Inflammatory macrophage (primary cell): ENCODE measurements around the gene INO80D.
"Not testable (repeated sequence)": the region's sequence is repeated elsewhere in the genome, so short reads cannot be mapped to it uniquely, and the experiment has no call there.

Experiments
- DNase-seq, 2 donors: peaks; one replicate each; pipeline ENCODE4 v3.0.0-alpha.2; 2020 to 2022
- total RNA-seq, 18 experiments: gene quantifications; one replicate each; lab custom pipeline; 2026; ENCODE audit warnings: mixed read lengths in 6 of 18, inconsistent platforms in 2 of 18; lab: John Stamatoyannopoulos, UW

INO80D gene
- total RNA-seq = 24.1 to 160 (median 57.1) reads per million in 18 experiments

- peak; percentile 82 to 85 for DNase-seq
These were observed at the start of gene INO80D for GRCh38 chr2:206085742-206086445. TSS of gene INO80D (minus strand) at chr2:206086174. CDS start at chr2:206063016, 23,158 bp downstream.

- no peak for DNase-seq
These were observed 41.7 kb upstream of the INO80D start for GRCh38 chr2:206127656-206128055.

- DNase-seq = no peak
These were observed 39.9 kb upstream of the INO80D start for GRCh38 chr2:206125901-206126300.

GRCh38 chr2:206122569-206122968, 36.6 kb upstream of the INO80D start:
- DNase-seq = not testable (repeated sequence)

GRCh38 chr2:206116278-206116677, 30.3 kb upstream of the INO80D start:
- no peak for DNase-seq

- DNase-seq = no peak
These were observed 29.1 kb upstream of the INO80D start for GRCh38 chr2:206115026-206115578.

GRCh38 chr2:206112846-206113547, 27.0 kb upstream of the INO80D start:
- DNase-seq = peak in 1 of 2 donors; percentile 1

- DNase-seq = no peak
These were observed 26.1 kb upstream of the INO80D start for GRCh38 chr2:206112108-206112507.

GRCh38 chr2:206108713-206109112, 22.7 kb upstream of the INO80D start:
- DNase-seq = no peak

GRCh38 chr2:206105541-206105940, 19.6 kb upstream of the INO80D start:
- no peak for DNase-seq

- no peak for DNase-seq
These were observed 19.1 kb upstream of the INO80D start for GRCh38 chr2:206105038-206105437.

GRCh38 chr2:206098872-206099271, 12.9 kb upstream of the INO80D start:
- peak; percentile 78 to 79 for DNase-seq

GRCh38 chr2:206098471-206098870, 12.5 kb upstream of the INO80D start:
- DNase-seq = no peak

GRCh38 chr2:206096876-206097275, 10.9 kb upstream of the INO80D start:
- no peak for DNase-seq

GRCh38 chr2:206095536-206096332, 9.8 kb upstream of the INO80D start:
- DNase-seq = no peak

- no peak for DNase-seq
These were observed 6.3 kb upstream of the INO80D start for GRCh38 chr2:206092297-206092696.

- peak in 1 of 2 donors; percentile 29 for DNase-seq
These were observed 2.3 kb upstream of the INO80D start for GRCh38 chr2:206088248-206088647.

- DNase-seq = peak in 1 of 2 donors; percentile 21
These were observed 859 bp upstream of the INO80D start for GRCh38 chr2:206086716-206087350.

GRCh38 chr2:206084870-206085741, 868 bp downstream of the INO80D start:
- peak; percentile 20 to 37 for DNase-seq

GRCh38 chr2:206084439-206084869, 1.5 kb downstream of the INO80D start:
- DNase-seq = peak; percentile 44 to 59
